ENCODE measurements around the gene GUCY1A1. TPM values are rescaled to one million over a fixed set of nuclear protein-coding genes. Genes with fewer than 3 reads are reported as not detected.

Gene GUCY1A1
- total RNA-seq, 1 experiment from 2014 or later, result not detected

- Mint-ChIP-seq H3K36me3 (ENCODE audit: insufficient read depth, unreplicated experiment) (no peaks in the 10 kb centered on the region), H3K4me1 (ENCODE audit: insufficient read depth, unreplicated experiment) (no peaks in the 10 kb centered on the region), H3K27me3 (ENCODE audit: insufficient read depth, unreplicated experiment) (no peaks in the 10 kb centered on the region), H3K4me3 (ENCODE audit: unreplicated experiment) (no peak overlapping the region), H3K27ac (ENCODE audit: low read depth, unreplicated experiment) (no peak overlapping the region), H3K9me3 (ENCODE audit: unreplicated experiment) (no peaks in the 10 kb centered on the region)
- DNase-seq (ENCODE audit: unreplicated experiment), result no peak
- no peak for TF ChIP-seq CTCF (IDR thresholded peaks at IDR 0.05; ENCODE audit: unreplicated experiment)
- intact Hi-C loops (cut with micrococcal nuclease), result no loop called here
- ChIA-PET POLR2A (no interaction called here), CTCF (no interaction called here)
- BruUV-seq (replicated peaks), result no TSS peak
Observed at GRCh38 chr4:155708782-155709181, 42.1 kb downstream of the GUCY1A1 start.

- no peak for TF ChIP-seq CTCF (IDR thresholded peaks at IDR 0.05; ENCODE audit: unreplicated experiment)
- Mint-ChIP-seq H3K4me3 (ENCODE audit: unreplicated experiment) (no peak overlapping the region), H3K4me1 (ENCODE audit: insufficient read depth, unreplicated experiment) (no peaks in the 10 kb centered on the region), H3K36me3 (ENCODE audit: insufficient read depth, unreplicated experiment) (no peaks in the 10 kb centered on the region), H3K9me3 (ENCODE audit: unreplicated experiment) (no peaks in the 10 kb centered on the region), H3K27me3 (ENCODE audit: insufficient read depth, unreplicated experiment) (no peaks in the 10 kb centered on the region), H3K27ac (ENCODE audit: low read depth, unreplicated experiment) (no peak overlapping the region)
- intact Hi-C loops (cut with micrococcal nuclease), result no loop called here
- no TSS peak for BruUV-seq (replicated peaks)
- DNase-seq (ENCODE audit: unreplicated experiment), result no peak
- ChIA-PET POLR2A (interaction anchor here (0.6 kb wide), 1 partner anchor 28 kb away, joined by 3 read pairs; no protein-coding TSS in a partner anchor), CTCF (no interaction called here)
Observed at GRCh38 chr4:155709918-155710317, 43.3 kb downstream of the GUCY1A1 start.

GRCh38 chr4:155711556-155711955, 44.9 kb downstream of the GUCY1A1 start:
- ChIA-PET CTCF (interaction anchor here (0.6 kb wide), 1 partner anchor 60 kb away, joined by 4 read pairs; no protein-coding TSS in a partner anchor), POLR2A (interaction anchor here (0.6 kb wide), 1 partner anchor 236 kb away, joined by 3 read pairs; no protein-coding TSS in a partner anchor)
- Mint-ChIP-seq H3K4me3 (ENCODE audit: unreplicated experiment) (no peak overlapping the region), H3K9me3 (ENCODE audit: unreplicated experiment) (no peaks in the 10 kb centered on the region), H3K4me1 (ENCODE audit: insufficient read depth, unreplicated experiment) (no peaks in the 10 kb centered on the region), H3K27me3 (ENCODE audit: insufficient read depth, unreplicated experiment) (no peaks in the 10 kb centered on the region), H3K36me3 (ENCODE audit: insufficient read depth, unreplicated experiment) (no peaks in the 10 kb centered on the region), H3K27ac (ENCODE audit: low read depth, unreplicated experiment) (no peak overlapping the region)
- DNase-seq (ENCODE audit: unreplicated experiment), result no peak
- BruUV-seq (replicated peaks), result no TSS peak
- TF ChIP-seq CTCF (IDR thresholded peaks at IDR 0.05; ENCODE audit: unreplicated experiment), result no peak
- intact Hi-C loops (cut with micrococcal nuclease), result no loop called here

GRCh38 chr4:155712846-155713245, 46.2 kb downstream of the GUCY1A1 start:
- Mint-ChIP-seq H3K4me3 (ENCODE audit: unreplicated experiment) (no peak overlapping the region), H3K36me3 (ENCODE audit: insufficient read depth, unreplicated experiment) (no peaks in the 10 kb centered on the region), H3K9me3 (ENCODE audit: unreplicated experiment) (no peaks in the 10 kb centered on the region), H3K4me1 (ENCODE audit: insufficient read depth, unreplicated experiment) (no peaks in the 10 kb centered on the region), H3K27ac (ENCODE audit: low read depth, unreplicated experiment) (no peak overlapping the region), H3K27me3 (ENCODE audit: insufficient read depth, unreplicated experiment) (no peaks in the 10 kb centered on the region)
- ChIA-PET POLR2A (no interaction called here), CTCF (no interaction called here)
- TF ChIP-seq CTCF (IDR thresholded peaks at IDR 0.05; ENCODE audit: unreplicated experiment), result no peak
- DNase-seq (ENCODE audit: unreplicated experiment), result no peak
- intact Hi-C loops (cut with micrococcal nuclease), result no loop called here
- BruUV-seq (replicated peaks), result no TSS peak
